NCI-H82 (cell line): ENCODE data around the gene ATP10B.
"Not testable (repeated sequence)": the region's sequence is repeated elsewhere in the genome, so short reads cannot be mapped to it uniquely, and the experiment has no call there.

Experiments
- DNase-seq: peaks from one replicate; lab custom pipeline; 2025; lab: John Stamatoyannopoulos, UW

Gene ATP10B

GRCh38 chr5:160760008-160760407, 92.0 kb downstream of the ATP10B start:
- DNase-seq, result no peak

- no peak for DNase-seq
Measured at GRCh38 chr5:160757194-160757593, 94.8 kb downstream of the ATP10B start.

GRCh38 chr5:160750938-160751657, 100.9 kb downstream of the ATP10B start:
- DNase-seq, result no peak

GRCh38 chr5:160749682-160750081, 102.3 kb downstream of the ATP10B start:
- no peak for DNase-seq

- no peak for DNase-seq
Measured at GRCh38 chr5:160749026-160749425, 103.0 kb downstream of the ATP10B start.

GRCh38 chr5:160747987-160748386, 104.0 kb downstream of the ATP10B start:
- no peak for DNase-seq

GRCh38 chr5:160747559-160747958, 104.5 kb downstream of the ATP10B start:
- no peak for DNase-seq

- no peak for DNase-seq
Measured at GRCh38 chr5:160744268-160745101, 107.5 kb downstream of the ATP10B start.

- no peak for DNase-seq
Measured at GRCh38 chr5:160743027-160743426, 109.0 kb downstream of the ATP10B start.

GRCh38 chr5:160742446-160742845, 109.6 kb downstream of the ATP10B start:
- DNase-seq, result no peak

- no peak for DNase-seq
Measured at GRCh38 chr5:160727296-160727997, 124.6 kb downstream of the ATP10B start.

- no peak for DNase-seq
Measured at GRCh38 chr5:160726721-160727120, 125.3 kb downstream of the ATP10B start.

GRCh38 chr5:160720822-160721221, 131.2 kb downstream of the ATP10B start:
- no peak for DNase-seq

GRCh38 chr5:160715508-160715907, 136.5 kb downstream of the ATP10B start:
- not testable (repeated sequence) for DNase-seq

GRCh38 chr5:160703547-160704189, 148.3 kb downstream of the ATP10B start:
- DNase-seq, result no peak

- no peak for DNase-seq
Measured at GRCh38 chr5:160702934-160703333, 149.1 kb downstream of the ATP10B start.

GRCh38 chr5:160702311-160702803, 149.7 kb downstream of the ATP10B start:
- DNase-seq, result no peak

GRCh38 chr5:160701403-160701802, 150.6 kb downstream of the ATP10B start:
- DNase-seq, result no peak

- no peak for DNase-seq
Measured at GRCh38 chr5:160699301-160699700, 152.7 kb downstream of the ATP10B start.

GRCh38 chr5:160697281-160697680, 154.7 kb downstream of the ATP10B start:
- no peak for DNase-seq

- DNase-seq, result no peak
Measured at GRCh38 chr5:160694896-160695295, 157.1 kb downstream of the ATP10B start.
